Measurements from ENCODE around the gene GPR84.
"Not testable (repeated sequence)": the region's sequence is repeated elsewhere in the genome, so short reads cannot be mapped to it uniquely, and the experiment has no call there.

GPR84 gene

GRCh38 chr12:54333420-54334034 is 30.8 kb downstream of the GPR84 start:
- H3K4me3 Mint-ChIP-seq = no peak overlapping the region
- no peaks in the 10 kb centered on the region for H3K9me3 Mint-ChIP-seq
- H3K27ac Mint-ChIP-seq = peak overlapping the region in 1 of 2 donors; percentile 7
- DNase-seq (no peak), ATAC-seq (no peak)
- H3K4me1 Mint-ChIP-seq = peaks cover 31% of the 10 kb centered on the region
- H3K27me3 Mint-ChIP-seq = no peaks in the 10 kb centered on the region

GRCh38 chr12:54331461-54331860 is 32.8 kb downstream of the GPR84 start:
- H3K4me1 Mint-ChIP-seq = peaks cover 45% of the 10 kb centered on the region
- H3K9me3 Mint-ChIP-seq = no peaks in the 10 kb centered on the region
- no peaks in the 10 kb centered on the region for H3K27me3 Mint-ChIP-seq
- no peak overlapping the region for H3K4me3 Mint-ChIP-seq
- ATAC-seq (no peak), DNase-seq (no peak)
- peak overlapping the region in 1 of 2 donors; percentile 19 for H3K27ac Mint-ChIP-seq

GRCh38 chr12:54330442-54330841 is 33.8 kb downstream of the GPR84 start:
- ATAC-seq = no peak
- H3K4me1 Mint-ChIP-seq = peaks cover 47% of the 10 kb centered on the region
- H3K4me3 Mint-ChIP-seq = no peak overlapping the region

GRCh38 chr12:54329759-54330158 is 34.5 kb downstream of the GPR84 start:
- Mint-ChIP-seq H3K4me1 (peaks cover 53% of the 10 kb centered on the region), H3K4me3 (no peak overlapping the region), H3K27me3 (no peaks in the 10 kb centered on the region), H3K9me3 (no peaks in the 10 kb centered on the region), H3K27ac (peak overlapping the region in 1 of 2 donors; percentile 76)
- DNase-seq (no peak), ATAC-seq (no peak)

More at GRCh38 chr12:54330442-54330841, 33.8 kb downstream of the GPR84 start:
- Mint-ChIP-seq H3K27me3 (no peaks in the 10 kb centered on the region), H3K27ac (peak overlapping the region; percentile 12 to 55), H3K9me3 (no peaks in the 10 kb centered on the region)
- no peak for DNase-seq

- no peaks in the 10 kb centered on the region for H3K9me3 Mint-ChIP-seq
- no peak for DNase-seq
- peaks cover 59% of the 10 kb centered on the region for H3K4me1 Mint-ChIP-seq
- no peaks in the 10 kb centered on the region for H3K27me3 Mint-ChIP-seq
- H3K27ac Mint-ChIP-seq = peak overlapping the region in 1 of 2 donors; percentile 19
- no peak overlapping the region for H3K4me3 Mint-ChIP-seq
- no peak for ATAC-seq
Measured at GRCh38 chr12:54328595-54329337, 35.5 kb downstream of the GPR84 start.

- H3K4me3 Mint-ChIP-seq = peak overlapping the region; percentile 95 to 96
- not testable (repeated sequence) for H3K27me3 Mint-ChIP-seq, ATAC-seq, DNase-seq, H3K9me3 Mint-ChIP-seq
- peak overlapping the region; percentile 98 to 99 for H3K27ac Mint-ChIP-seq
- peaks cover 47% of the 10 kb centered on the region for H3K4me1 Mint-ChIP-seq
Measured at GRCh38 chr12:54325442-54326109, 38.7 kb downstream of the GPR84 start.

GRCh38 chr12:54324617-54325441 is 39.5 kb downstream of the GPR84 start, which contains the start of gene COPZ1:
COPZ1 (plus strand) TSS chr12:54325131; CDS start chr12:54325164, 33 bp downstream.
- H3K27ac Mint-ChIP-seq = peak within 1 kb of the TSS; percentile 98 to 99
- peak within 1 kb of the TSS; percentile 95 to 96 for H3K4me3 Mint-ChIP-seq
- peak; percentile 89 to 94 for DNase-seq
- H3K9me3 Mint-ChIP-seq = no peaks in the 10 kb centered on the region
- H3K27me3 Mint-ChIP-seq = no peaks in the 10 kb centered on the region
- H3K4me1 Mint-ChIP-seq = peaks cover 40% of the 10 kb centered on the region
- ATAC-seq = peak; percentile 98

GRCh38 chr12:54321363-54321762 is 42.9 kb downstream of the GPR84 start:
- Mint-ChIP-seq H3K4me3 (no peak overlapping the region), H3K27me3 (no peaks in the 10 kb centered on the region), H3K27ac (no peak overlapping the region), H3K4me1 (peaks cover 19% of the 10 kb centered on the region), H3K9me3 (no peaks in the 10 kb centered on the region)
- ATAC-seq (no peak), DNase-seq (no peak)
